ENCODE results near the gene ECSIT.

GRCh38 chr19:11473725-11474124, 55.2 kb downstream of the ECSIT start:
- TF ChIP-seq CTCF (IDR thresholded peaks at IDR 0.05): no peak
- no peak for TF ChIP-seq ZFX (IDR thresholded peaks at IDR 0.05; ENCODE audit: borderline replicate concordance)
